ENCODE data around the gene CTSC.

DNA sequence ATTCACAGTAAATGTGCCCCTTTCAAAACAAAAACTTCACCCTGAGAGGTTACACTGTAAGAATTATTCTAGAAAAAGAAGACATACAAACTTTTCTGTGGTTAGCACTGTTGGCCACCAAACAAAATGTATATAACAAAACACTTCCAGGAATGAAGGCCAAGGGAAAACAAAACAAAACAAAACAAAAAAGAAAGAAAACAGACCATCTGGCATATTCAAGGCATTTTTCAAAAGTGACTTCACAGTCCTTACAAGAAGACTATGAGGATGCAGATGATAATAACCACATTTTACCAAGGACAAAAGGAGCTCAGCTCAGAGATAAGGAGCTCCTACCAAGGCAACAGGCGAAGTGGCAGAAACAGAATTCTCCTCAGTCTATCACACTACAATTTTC, 24.9 kb downstream of the CTSC start:
- TF ChIP-seq SUZ12 (IDR thresholded peaks at IDR 0.05) (no peak), BHLHE40 (IDR thresholded peaks at IDR 0.05; ENCODE audit: borderline replicate concordance) (no peak), ZNF384 (IDR thresholded peaks at IDR 0.05) (no peak), SP1 (IDR thresholded peaks at IDR 0.05) (no peak)
